ENCODE measurements around the gene SLIT3.

DNA sequence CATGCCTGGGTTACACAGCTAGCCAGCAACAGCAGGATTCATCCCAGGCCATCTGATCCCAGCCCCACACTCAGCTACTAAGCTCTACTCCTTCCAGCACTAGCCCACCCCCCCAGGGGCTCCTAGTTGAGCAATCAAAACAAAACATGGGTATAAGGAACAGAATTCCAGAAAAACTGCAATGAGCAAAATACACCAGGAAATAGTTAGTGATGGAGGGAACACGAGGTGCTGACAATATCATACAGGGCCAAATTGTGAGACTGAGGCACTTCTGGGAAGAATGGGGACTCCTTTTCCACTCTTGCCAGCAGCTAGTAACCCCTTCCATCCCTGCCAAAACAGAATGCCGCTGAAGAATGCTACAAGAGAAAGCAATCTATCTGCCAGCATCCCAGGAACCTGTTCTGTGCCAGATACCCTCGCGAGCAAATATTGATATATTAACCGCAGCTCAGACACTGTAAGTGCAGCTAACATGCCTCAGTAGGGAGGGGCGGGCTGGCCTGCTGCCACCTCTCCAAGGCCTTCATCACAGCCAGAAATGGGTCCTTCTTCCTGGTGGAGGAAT lies 161.4 kb downstream of the SLIT3 start:
- TF ChIP-seq, protein P1, sequence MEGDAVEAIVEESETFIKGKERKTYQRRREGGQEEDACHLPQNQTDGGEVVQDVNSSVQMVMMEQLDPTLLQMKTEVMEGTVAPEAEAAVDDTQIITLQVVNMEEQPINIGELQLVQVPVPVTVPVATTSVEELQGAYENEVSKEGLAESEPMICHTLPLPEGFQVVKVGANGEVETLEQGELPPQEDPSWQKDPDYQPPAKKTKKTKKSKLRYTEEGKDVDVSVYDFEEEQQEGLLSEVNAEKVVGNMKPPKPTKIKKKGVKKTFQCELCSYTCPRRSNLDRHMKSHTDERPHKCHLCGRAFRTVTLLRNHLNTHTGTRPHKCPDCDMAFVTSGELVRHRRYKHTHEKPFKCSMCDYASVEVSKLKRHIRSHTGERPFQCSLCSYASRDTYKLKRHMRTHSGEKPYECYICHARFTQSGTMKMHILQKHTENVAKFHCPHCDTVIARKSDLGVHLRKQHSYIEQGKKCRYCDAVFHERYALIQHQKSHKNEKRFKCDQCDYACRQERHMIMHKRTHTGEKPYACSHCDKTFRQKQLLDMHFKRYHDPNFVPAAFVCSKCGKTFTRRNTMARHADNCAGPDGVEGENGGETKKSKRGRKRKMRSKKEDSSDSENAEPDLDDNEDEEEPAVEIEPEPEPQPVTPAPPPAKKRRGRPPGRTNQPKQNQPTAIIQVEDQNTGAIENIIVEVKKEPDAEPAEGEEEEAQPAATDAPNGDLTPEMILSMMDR (IDR thresholded peaks at IDR 0.05) = no peak
- TF ChIP-seq POLR2A (IDR thresholded peaks at IDR 0.05) = no peak

All from stomach (tissue), 4 donors.